Measurements from ENCODE around the gene PLEKHF1. TPM values are rescaled to one million over a fixed set of nuclear protein-coding genes. Genes with fewer than 3 reads are reported as not detected.

Gene PLEKHF1
- total RNA-seq, 1 donor from 2014 or later: 0.96 TPM

DNA sequence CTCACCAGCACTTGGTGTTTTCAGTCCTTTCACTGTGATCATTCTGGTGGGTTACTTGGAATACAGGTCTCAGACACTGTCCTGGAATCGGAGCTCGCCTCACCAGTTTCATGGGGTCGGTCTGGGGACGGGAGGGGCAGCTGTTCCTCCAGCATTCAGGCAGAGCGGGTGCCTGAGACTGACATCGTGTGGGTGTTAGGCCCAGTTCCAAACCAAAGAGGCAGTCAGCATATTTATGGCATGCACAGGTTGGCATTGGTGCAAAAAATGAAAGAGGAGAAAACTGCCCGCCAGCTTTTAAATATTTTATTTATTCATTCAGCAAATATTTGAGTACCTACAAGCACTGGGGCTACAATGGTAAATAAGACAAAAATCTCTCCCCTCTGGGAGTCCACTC, 20.1 kb downstream of the PLEKHF1 start:
- H3K27me3 Mint-ChIP-seq (ENCODE audit: unreplicated experiment): peaks cover 6% of the 10 kb centered on the region
- DNase-seq: no peak
- peaks cover 24% of the 10 kb centered on the region for H3K9me3 Mint-ChIP-seq (ENCODE audit: unreplicated experiment)
- peaks cover 11% of the 10 kb centered on the region for H3K36me3 Mint-ChIP-seq (ENCODE audit: unreplicated experiment)
- no peak overlapping the region for H3K27ac Mint-ChIP-seq (ENCODE audit: unreplicated experiment)
- H3K4me1 Mint-ChIP-seq (ENCODE audit: low read depth, unreplicated experiment): peaks cover 5% of the 10 kb centered on the region
- TF ChIP-seq CTCF (IDR thresholded peaks at IDR 0.05; ENCODE audit: partially characterized antibody, unreplicated experiment): no peak
- H3K4me3 Mint-ChIP-seq (ENCODE audit: unreplicated experiment): no peak overlapping the region

GRCh38 chr19:29686285-29686805, 21.1 kb downstream of the PLEKHF1 start:
- Mint-ChIP-seq H3K9me3 (ENCODE audit: unreplicated experiment) (peaks cover 24% of the 10 kb centered on the region), H3K27ac (ENCODE audit: unreplicated experiment) (no peak overlapping the region), H3K4me3 (ENCODE audit: unreplicated experiment) (no peak overlapping the region), H3K36me3 (ENCODE audit: unreplicated experiment) (peaks cover 11% of the 10 kb centered on the region), H3K27me3 (ENCODE audit: unreplicated experiment) (peaks cover 6% of the 10 kb centered on the region), H3K4me1 (ENCODE audit: low read depth, unreplicated experiment) (peaks cover 5% of the 10 kb centered on the region)
- no peak for DNase-seq
- no peak for TF ChIP-seq CTCF (IDR thresholded peaks at IDR 0.05; ENCODE audit: partially characterized antibody, unreplicated experiment)

GRCh38 chr19:29687244-29687896, 22.1 kb downstream of the PLEKHF1 start:
- H3K36me3 Mint-ChIP-seq (ENCODE audit: unreplicated experiment): peaks cover 11% of the 10 kb centered on the region
- peaks cover 6% of the 10 kb centered on the region for H3K27me3 Mint-ChIP-seq (ENCODE audit: unreplicated experiment)
- DNase-seq: no peak
- H3K27ac Mint-ChIP-seq (ENCODE audit: unreplicated experiment): peak overlapping the region; percentile 67
- TF ChIP-seq CTCF (IDR thresholded peaks at IDR 0.05; ENCODE audit: partially characterized antibody, unreplicated experiment): no peak
- H3K4me3 Mint-ChIP-seq (ENCODE audit: unreplicated experiment): no peak overlapping the region
- peaks cover 5% of the 10 kb centered on the region for H3K4me1 Mint-ChIP-seq (ENCODE audit: low read depth, unreplicated experiment)
- H3K9me3 Mint-ChIP-seq (ENCODE audit: unreplicated experiment): peaks cover 24% of the 10 kb centered on the region

DNA sequence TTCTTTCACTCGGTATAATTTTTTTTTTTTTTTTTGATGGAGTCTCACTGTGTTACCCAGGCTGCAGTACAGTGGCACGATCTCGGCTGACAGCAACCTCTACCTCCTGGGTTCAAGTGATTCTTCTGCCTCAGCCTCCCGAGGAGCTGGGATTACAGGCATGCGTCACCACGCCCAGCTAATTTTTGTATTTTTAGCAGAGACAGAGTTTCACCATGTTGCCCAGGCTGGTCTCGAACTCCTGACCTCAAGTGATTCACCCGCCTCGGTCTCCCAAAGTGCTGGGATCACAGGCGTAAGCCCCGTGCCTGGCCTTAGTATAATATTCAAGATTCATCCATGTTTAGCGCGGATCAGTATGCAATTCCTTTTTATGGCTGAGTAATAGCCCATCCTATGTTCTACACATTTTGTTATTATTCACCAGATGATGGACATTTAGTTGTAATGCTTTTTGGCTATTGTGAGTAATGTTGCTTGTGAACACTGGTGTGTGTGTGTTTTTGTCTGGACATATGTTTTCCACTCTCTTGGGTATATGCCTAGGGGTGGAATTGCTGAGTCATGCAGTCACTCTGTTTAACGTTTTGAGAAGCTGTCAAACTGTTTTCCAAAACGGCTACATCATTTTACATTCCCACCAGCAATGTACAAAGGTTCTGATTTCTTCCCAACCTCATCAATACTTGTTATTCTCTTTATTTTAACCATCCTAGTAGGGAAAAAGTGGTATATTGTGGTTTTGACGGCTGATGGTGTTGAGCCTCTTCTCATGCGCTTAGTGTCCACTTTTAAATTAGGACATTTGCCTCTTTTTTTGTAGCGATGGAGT, 22.9 kb downstream of the PLEKHF1 start:
- Mint-ChIP-seq H3K36me3 (ENCODE audit: unreplicated experiment) (peaks cover 11% of the 10 kb centered on the region), H3K4me1 (ENCODE audit: low read depth, unreplicated experiment) (peaks cover 5% of the 10 kb centered on the region)

More for the DNA sequence above, 22.9 kb downstream of the PLEKHF1 start:
- H3K27ac Mint-ChIP-seq (ENCODE audit: unreplicated experiment): peak overlapping the region; percentile 77
- no peak overlapping the region for H3K4me3 Mint-ChIP-seq (ENCODE audit: unreplicated experiment)
- TF ChIP-seq CTCF (IDR thresholded peaks at IDR 0.05; ENCODE audit: partially characterized antibody, unreplicated experiment): no peak
- peaks cover 24% of the 10 kb centered on the region for H3K9me3 Mint-ChIP-seq (ENCODE audit: unreplicated experiment)
- peaks cover 6% of the 10 kb centered on the region for H3K27me3 Mint-ChIP-seq (ENCODE audit: unreplicated experiment)
- DNase-seq: no peak
